GM12875 (cell line): ENCODE data around the gene VRK2.
"Not testable (repeated sequence)": the region's sequence is repeated elsewhere in the genome, so short reads cannot be mapped to it uniquely, and the experiment has no call there.

Experiments used
- H3K4me3 ChIP-seq: one replicate; pipeline ENCODE4 v1.5.1; 2011; ENCODE audit warnings: low read depth, low read length, control low read depth
- TF ChIP-seq, protein P1 (sequence below): IDR thresholded peaks from 2 replicates; pipeline ENCODE4 v1.5.1; 2011; ENCODE audit warnings: low read depth, mild to moderate bottlenecking, control low read depth, inconsistent platforms, low read length, moderate library complexity, borderline replicate concordance; ENCODE audit not compliant: insufficient read depth

VRK2 gene

GRCh38 chr2:58106896-58107295, 60.3 kb downstream of the VRK2 start:
- TF ChIP-seq, protein P1, sequence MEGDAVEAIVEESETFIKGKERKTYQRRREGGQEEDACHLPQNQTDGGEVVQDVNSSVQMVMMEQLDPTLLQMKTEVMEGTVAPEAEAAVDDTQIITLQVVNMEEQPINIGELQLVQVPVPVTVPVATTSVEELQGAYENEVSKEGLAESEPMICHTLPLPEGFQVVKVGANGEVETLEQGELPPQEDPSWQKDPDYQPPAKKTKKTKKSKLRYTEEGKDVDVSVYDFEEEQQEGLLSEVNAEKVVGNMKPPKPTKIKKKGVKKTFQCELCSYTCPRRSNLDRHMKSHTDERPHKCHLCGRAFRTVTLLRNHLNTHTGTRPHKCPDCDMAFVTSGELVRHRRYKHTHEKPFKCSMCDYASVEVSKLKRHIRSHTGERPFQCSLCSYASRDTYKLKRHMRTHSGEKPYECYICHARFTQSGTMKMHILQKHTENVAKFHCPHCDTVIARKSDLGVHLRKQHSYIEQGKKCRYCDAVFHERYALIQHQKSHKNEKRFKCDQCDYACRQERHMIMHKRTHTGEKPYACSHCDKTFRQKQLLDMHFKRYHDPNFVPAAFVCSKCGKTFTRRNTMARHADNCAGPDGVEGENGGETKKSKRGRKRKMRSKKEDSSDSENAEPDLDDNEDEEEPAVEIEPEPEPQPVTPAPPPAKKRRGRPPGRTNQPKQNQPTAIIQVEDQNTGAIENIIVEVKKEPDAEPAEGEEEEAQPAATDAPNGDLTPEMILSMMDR: no peak
- H3K4me3 ChIP-seq: no peak overlapping the region

GRCh38 chr2:58107803-58108710, 61.5 kb downstream of the VRK2 start:
- TF ChIP-seq, protein P1: no peak
- no peak overlapping the region for H3K4me3 ChIP-seq

GRCh38 chr2:58109481-58109880, 62.9 kb downstream of the VRK2 start:
- TF ChIP-seq, protein P1: no peak
- no peak overlapping the region for H3K4me3 ChIP-seq

- H3K4me3 ChIP-seq: no peak overlapping the region
- TF ChIP-seq, protein P1: no peak; the same call in 1 of the 2 replicates
Observed at GRCh38 chr2:58110765-58111164, 64.2 kb downstream of the VRK2 start.

- H3K4me3 ChIP-seq: not testable (repeated sequence)
Observed at GRCh38 chr2:58113563-58113962, 67.0 kb downstream of the VRK2 start.

DNA sequence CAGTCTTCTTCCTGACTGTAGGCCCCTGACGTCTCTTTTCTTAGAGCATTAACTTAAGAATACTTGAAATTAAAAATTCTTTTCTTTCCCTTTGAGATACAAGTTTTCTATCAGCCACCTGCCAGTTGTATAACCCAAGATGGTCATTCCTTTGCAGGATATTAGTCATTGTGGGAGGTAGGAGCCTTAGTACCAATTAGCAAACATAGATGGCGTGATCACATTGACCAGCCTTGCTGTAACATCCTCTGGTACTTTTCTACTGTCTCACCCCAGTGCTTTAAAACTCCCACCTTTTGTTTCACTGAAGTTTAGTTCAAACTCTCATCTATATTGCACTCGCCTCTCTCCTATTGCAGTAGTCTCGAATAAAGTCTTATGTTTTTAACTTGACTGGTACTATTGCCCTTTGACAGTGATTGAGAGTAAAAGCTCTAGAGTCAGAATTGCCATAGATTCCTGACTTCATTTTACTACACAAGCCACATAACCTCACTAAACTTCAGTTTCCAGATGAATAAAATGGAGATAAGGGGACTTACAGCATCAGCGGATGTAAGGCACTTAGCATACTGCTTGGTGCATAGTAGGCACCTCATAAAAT, 74.1 kb downstream of the VRK2 start:
- H3K4me3 ChIP-seq: no peak overlapping the region
- TF ChIP-seq, protein P1: no peak

DNA sequence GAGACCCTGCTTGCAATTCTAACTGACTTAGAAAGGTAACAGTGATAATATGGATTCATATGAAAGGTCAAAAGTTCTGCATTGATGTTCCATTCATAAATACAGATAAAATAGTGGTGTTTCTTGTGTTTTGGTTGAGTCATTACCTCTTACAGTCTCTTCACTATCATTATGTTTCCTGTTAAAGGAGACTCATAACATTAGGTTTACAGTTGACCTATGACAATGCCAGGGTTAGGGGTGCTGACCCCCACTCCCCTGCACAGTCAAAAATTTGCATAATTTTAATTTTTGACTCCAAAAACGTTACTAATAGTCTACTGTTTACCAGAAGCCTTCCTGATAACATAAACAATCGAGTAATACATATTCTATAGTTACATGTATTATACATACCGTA, 75.4 kb downstream of the VRK2 start:
- TF ChIP-seq, protein P1: no peak

More for the DNA sequence above, 75.4 kb downstream of the VRK2 start:
- H3K4me3 ChIP-seq: no peak overlapping the region
